ENCODE data around the gene CHID1.
A peak's percentile ranks its signal among the peaks of the same experiment; 100 is the strongest.

CHID1 gene

DNA sequence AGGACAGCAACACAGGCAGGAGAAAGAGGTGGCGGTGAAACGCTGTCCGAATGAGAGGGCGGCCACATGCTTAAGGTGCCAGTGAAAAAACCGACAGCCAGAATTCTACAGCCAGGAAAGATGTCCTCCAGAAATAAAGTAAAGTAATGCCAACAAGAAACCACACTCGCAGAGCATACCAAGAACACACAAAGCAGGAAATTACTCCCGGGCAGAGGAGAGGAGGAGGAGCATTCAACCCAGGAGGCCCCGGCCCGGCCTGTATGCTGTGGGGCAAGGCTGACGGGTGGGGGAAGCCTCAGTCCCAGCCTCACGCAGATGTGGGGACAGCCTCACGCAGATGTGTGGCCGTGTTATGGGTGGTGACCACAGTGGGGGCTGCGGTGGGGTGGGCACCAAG is 28.0 kb downstream of the CHID1 start:
- DNase-seq = peak; percentile 36

DNA sequence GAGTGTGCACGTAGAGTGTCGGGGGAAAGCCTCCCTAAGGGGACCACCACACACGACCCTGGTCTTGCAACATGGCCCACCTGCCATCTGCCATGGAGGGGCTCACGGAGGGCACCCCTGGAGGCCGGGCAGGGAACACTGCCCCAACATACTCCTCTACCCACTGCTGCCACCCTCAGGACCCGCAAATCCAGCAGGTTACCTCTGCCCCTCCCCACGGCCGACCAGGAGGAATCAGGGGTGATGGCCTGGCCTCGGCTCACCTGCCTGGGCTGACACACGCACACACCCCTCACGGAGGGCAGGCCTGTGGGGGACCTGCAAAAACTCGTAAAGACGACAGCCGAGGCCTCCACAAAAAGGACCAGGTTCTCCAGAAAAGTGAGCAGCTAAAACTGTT is 30.2 kb downstream of the CHID1 start:
- no peak for DNase-seq

DNA sequence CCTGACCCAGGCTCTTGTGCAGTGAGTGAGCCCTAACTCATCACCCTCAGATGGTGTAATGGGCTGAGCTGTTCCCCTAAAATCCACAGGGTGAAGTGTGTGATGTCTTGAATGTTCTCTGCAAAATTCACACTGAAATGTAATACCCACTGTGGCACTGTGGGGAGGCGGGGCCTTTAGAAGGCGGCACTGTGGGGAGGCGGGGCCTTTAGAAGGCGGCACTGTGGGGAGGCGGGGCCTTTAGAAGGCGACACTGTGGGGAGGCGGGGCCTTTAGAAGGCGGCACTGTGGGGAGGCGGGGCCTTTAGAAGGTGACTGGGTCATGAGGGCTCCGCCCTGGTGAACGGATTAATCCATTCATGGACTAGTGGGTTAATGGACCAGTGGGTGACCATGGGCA is 33.0 kb downstream of the CHID1 start:
- no peak for DNase-seq

DNA sequence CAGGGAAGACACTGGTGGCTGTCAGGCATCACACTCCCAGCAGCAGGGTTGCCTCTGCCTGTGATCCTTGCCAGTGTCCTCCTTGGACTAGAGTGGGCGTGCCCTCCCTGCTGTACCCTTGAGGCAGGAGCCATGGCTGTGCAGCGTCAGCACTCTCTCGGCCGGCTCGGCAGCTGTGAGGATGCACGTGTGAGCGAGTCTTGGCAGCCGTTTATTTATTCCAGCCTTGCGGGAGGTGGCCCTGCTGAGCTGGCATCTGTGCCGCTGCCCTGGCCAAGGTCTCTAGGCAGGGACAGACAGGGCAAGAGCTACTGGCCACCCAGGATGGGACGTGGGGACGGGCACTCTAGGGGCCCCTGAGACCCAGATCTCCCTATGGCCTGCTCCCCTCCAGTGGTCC is 34.1 kb downstream of the CHID1 start:
- DNase-seq = no peak

DNA sequence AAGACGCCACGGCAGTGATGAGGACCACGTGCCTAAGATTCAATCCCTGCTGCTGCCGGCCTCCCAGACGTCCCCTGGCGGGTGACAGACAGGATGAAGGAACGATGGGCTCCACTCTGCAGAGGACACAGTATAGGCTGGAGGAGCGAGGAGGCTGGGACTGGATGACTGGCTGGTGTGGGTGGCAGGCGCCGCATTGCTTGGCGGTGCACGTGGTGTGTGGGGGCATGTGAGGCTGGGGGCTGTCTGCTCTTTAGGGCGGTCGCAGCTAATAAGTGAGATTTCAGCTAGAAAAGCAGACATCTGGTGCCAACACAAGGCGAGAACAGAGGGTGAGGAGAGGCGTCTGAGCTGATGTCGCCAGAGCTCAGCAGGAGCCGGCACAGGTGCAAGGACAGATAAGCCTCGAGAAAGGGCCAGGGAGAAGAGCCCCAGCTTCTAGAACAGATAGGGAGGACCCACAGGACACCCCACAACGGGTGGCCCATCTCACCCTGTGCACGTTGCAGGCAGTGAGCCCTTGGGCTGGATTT is 34.8 kb downstream of the CHID1 start:
- no peak for DNase-seq

DNA sequence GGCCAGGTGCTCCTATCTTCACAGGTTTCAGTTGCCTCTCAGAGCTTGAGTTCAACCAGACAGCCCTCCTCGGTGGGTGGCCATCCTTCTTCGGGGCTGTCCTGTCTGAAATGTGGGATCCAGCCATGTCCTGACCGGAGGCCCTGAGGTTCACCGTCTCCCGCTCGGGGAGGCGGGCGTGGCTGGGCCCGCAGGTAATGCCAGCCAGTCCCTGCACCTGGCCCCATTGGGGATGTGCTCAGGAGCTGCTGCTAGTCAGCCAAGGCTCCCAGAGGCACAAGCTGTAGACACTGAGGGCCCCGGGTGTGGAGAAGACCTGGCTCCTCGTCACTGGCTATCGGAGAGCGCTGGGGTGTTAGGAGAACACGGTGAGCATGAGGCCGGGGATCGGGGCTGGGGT is 35.4 kb downstream of the CHID1 start:
- no peak for DNase-seq

DNA sequence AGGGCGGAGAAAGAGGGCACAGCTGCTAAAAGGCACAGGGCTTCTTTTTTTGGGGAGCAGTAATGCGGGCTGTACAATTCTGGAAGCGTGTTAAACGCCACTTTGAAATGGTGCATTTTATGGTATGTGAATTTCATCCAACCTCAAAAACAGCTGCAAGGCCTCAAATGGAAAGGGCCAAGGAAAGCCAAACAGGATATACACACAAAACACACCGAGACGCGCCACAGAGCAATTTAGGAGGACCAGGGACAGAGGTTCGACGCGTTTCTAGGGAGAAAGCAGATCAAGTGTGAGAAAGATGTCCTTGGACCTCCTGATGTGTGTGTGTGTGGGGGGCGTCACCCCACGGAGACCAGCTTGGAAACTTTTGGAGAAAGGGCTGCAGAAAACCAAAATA is 36.9 kb downstream of the CHID1 start:
- DNase-seq = no peak

DNA sequence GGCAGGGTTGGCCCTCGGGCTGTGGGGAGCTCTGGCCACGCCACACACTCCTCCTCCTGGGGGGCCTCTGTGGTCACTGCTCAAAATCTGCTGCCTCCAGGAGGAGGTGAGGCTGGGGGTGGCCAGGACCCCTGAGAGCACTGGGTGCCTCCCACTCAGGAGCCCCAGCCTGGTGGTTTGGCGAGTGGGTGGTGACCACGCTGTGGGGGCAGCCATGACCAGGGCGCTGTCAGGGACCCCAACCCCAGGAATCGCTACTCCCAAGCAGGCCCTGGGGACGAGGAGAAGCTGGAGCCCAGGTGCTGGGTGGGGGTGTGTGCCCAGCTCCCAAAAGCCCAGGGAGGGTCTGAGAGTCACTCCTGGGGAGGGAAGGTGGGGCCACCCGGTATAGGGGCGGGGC is 37.8 kb downstream of the CHID1 start:
- DNase-seq = no peak

DNA sequence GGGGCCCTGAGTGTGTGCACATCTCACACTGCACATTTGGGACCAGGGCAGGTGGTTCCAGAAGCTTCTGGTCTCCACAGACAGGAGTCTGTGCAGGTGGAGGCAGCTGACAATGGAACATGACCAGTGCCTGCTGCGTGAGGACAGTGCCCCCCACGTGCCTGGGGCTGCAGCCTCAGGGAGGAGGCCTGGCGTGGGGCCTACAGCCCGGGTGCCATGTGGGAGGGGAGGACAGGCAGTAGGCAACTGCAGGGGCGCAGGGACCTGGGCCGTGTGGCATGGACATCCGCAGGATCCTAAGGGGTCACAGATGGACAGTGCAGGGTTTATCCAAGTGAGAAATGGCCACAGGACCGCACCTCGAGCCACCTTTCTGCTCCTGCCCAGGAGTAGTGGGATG is 39.1 kb downstream of the CHID1 start:
- no peak for DNase-seq

DNA sequence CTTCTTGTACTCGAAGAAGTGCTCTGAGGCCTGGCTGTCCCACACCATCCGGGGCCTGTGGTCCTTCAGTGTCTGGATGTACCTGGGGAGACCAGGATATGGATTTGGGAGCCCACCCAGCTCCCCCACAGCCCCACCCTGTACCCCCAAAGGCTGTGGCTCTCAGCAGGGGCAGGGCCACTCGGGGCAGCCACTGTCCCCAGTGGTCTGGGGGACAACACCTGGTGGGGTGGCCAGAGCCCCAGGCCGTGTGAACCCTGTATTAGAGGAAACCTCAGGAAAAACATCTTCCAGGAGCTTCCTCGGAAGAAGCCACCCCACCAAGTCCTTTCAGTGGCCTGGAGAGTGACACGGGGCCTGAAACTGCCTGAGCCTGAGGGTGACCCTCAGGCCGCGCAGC is 40.2 kb downstream of the CHID1 start:
- no peak for DNase-seq

DNA sequence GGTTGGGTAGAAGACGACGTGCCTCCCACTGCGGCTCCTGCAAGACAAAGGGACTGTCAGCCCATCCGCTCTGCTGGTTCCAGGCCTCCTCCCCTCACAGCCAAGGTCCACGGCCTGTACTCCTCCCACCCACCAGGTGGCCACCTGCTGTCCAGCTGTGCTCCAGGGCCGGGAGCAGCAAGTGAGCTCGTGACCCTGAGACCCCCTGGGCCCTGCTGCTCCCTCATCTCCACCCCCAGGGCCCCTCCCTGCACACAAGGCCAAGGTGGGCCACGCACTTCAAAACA is 40.5 kb downstream of the CHID1 start:
- DNase-seq = no peak

DNA sequence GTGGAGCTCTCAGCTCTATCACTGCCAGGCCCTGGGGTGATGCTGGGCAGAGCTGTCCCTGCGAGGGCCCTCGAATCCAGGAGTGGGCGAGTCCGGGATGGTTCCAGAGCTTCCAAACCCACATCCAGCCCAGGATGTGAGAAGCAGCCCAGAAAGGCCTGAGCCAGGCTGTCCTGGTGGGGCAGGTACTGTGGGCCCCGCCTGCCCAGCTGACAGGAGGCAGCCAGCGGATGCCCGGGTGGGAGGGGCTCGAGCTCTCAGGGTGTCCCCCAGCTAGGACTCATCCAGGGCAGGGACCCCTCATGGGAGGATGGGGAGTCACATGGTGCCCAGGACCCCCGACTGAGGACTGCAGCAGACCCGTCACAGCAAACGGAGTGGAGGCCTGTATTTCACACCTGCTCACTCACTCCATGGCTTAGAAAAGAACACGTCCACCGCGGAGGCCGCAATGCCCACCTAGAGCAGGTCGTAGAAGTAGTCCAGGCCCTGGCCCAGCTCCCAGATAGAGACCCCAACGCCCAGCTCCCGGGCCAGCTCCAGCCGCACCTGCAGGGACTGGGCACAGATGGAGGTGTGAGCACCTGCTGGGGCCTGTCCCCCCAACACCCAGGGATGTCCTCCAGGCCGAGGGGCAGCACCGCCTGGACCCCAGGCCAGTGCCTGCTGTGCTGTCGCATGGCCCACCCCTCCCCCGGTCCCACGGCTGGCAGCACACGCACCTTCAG is 41.0 kb downstream of the CHID1 start:
- no peak for DNase-seq

DNA sequence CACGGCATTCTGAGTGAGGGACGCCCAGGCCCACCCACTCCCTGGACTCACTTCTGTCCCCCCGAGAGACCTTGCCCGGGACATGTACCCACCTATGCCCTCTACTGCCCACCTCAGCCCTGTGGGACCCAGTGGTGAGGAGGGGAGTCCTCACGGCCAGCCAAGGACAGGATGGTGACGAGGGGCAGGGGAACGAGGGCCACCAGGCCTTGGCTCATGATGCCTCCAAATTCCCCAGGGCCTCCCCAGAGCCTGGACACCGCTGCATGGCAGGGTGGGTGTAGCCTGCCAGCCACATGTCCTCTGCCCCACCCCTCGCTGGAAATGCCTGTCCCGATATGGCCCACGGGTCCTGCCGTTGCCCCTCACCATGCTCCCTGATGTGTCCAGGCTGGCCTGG is 41.8 kb downstream of the CHID1 start:
- no peak for DNase-seq

DNA sequence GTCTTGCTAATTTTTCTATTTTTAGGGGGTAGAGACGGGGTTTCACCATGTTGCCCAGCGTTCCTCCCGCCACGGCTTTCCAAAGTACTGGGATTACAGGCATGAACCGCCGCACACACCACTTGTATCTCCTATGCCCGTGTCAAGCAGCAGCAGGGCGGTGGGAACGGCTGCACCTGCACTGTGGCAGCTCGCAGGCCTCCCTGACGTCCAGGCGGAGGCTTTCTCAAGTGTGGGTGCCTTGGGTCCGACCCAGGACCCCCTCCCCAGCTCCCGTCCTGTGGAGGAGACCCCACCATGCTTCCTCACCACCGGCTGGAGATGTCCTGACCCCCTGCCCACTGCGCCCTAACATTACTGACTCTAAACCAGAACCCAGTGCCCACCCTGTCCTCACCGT is 42.2 kb downstream of the CHID1 start:
- no peak for DNase-seq

DNA sequence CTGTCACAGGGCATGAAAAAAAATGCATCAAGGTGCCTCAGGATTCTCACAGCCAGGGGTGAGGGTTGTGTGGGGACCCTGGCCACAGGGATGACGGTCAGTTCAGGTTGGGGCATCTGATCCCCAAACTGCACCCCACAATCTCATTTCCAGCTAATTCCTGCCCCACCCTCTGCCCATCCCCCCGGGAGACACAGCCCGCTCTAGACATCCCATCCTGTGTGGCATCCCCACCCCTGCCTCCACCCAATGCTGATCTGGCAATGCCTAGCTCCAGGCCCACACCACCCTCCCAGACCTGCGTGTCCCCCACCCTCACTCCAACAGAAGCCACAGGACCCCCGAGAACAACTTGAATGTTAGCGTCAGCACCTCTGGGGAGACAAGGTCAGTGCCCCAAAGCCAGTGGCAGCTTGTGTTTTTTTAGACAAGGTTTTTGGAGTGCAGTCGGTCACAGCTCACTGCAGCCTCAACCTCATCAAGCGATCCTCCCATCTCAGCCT is 42.7 kb downstream of the CHID1 start:
- no peak for DNase-seq

DNA sequence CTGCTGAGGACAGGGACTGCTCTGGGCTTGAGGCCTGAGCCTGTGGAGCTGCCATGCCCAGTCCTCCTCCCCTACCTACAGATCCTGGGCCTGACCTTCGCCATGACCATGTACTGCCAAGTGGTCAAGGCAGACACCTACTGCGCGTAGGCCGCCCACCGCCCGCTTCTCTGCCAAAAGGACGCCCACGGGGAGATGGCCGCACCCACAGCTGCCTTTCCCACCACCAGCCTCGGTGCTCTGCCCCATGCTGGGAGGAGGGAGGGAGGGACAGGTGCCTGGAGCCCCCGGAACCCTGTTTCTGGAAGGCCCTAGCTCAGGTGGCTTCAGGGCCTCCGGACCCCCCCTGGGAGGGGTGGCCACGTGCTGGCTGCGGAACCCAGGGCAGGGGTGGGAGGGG is 44.1 kb downstream of the CHID1 start:
- DNase-seq = no peak

DNA sequence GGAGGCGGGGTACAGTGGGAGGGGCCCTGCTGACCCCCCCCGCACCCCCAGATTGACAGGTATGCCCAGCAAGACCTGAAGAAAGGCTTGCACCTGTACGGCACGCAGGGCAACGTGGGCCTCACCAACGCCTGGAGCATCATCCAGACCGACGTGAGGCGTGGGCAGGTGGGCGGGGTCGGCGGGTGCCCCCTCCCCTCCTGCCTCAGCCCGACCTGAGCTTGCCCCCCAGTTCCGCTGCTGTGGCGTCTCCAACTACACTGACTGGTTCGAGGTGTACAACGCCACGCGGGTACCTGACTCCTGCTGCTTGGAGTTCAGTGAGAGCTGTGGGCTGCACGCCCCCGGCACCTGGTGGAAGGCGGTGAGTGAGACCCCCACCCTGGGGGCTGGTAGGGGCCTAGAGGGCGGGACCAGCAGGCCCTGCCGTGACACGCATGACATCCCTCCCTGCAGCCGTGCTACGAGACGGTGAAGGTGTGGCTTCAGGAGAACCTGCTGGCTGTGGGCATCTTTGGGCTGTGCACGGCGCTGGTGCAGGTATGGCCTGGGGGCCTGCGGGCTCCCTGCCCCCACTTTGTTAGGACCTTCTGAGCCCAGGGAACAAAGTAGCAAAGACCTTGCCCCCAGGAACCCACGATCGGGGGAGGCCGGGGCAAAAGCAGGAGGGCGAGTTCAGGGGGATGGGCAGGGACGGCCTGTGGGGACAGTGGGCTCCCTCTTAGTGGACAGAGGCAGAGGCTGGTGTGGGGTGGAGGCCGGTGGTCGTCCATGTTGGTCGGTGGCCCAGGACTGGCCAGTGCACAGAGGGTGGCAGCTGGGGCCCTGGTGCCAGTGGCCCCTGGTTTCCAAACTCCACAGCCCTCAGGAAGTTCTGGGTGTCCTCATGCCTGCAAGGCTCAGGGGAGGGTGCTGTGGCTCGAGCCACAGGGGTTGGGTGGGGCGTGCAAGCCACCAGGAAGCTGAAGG is 44.9 kb downstream of the CHID1 start:
- no peak for DNase-seq

DNA sequence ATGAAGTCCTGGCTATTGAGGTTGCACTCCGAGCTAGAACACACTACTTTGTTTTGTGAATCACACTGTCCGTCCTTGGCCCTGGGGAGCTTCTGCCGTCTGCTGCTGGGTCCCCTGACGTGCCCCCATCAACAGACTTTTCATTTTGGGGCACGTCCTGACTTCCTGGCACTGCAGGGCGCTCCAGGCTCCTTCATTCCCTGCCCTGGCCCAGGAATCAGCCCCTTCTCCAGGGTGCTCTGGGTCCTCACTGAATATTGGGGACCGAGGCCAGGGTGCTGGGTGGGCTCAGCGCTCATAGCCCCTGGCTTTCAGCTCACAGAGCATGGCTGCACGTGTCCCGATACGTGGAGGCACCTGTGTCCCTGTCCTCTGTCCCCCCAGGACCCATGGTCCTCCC is 45.7 kb downstream of the CHID1 start:
- DNase-seq = no peak

DNA sequence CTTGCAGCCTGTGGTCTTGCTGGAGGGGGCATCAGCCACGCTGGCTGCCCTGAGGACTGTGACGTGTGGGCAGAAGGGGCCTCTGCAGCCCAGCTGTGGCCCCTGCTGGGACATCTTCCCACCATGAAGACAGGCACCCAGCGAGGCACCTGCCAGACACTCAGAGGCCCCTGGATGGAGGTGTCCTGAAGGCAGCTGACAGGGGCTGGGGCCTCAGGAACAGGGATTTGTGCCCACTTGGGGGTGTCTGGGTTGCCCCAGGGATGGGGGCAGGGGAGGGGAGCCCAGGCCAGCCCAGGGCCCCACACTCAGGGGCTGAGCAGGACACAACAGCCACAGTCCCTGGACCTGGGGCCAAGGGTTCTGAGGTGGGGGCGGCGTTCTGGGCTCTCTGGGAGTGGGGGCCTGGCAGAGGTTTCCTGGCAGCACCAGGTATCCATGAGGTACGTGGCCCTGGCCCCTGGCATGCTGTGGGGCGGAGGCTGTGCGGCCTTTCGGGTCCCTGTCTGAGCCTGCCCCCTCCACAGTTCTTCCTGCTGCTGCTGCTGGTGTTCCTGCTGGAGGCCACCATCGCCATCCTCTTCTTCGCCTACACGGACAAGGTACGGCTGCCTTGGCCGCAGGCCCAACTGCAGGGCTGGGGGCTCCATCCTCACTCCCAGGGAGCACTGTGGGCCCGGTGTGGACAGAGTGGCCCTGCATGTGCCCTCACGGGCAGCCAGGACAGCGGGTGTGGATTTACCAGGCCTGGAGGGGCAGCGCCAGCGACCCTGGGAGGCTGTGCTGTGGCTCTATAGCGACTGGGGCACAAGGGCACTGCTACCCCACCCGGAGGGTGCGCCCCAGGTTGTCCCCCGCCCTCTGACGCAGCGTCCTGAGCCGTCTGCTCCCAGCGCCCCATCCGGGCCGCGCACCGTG is 46.4 kb downstream of the CHID1 start:
- no peak for DNase-seq

DNA sequence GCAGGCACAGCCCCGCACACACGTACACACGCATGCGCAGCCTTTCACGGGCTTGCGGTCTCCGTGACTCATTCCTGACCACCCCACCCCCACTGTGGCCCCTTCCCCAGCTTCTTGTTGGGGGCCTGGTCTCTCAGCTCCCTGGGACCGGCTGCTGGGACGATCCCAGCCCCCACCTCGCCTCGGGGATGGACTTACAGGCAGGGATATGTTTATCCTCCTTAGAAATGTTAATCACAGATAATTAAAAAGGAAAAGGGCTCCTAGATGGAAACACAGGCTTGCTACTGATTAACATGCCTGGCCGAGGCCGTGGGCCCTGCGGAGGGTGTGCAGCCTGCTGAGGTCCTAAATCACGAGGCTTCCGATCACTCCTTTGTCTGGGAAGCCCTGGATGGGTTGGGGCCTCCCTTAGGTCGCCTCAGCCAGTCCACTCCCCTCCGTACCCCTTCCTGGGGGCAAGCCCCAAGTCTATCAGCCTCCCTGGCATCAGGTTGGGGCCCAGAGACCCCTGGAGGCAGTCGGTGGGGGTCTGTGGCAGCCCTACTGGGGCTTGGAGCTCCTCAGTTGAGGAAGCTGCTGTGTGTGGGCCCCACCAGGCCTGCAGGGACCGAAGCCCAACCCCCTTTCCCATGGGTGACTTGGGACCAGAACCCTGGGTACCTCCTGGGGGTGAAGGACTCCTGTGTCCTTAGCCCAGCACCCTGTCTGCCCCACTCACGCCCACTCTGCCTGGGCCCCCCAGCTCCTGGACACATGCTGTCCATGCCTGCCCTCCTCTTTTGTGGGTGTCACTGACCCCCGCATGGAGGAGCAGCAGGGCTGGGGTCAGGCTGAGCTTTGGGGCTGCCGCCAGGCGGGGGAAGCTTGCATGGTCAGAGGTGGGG is 47.3 kb downstream of the CHID1 start:
- DNase-seq = peak; percentile 43

DNA sequence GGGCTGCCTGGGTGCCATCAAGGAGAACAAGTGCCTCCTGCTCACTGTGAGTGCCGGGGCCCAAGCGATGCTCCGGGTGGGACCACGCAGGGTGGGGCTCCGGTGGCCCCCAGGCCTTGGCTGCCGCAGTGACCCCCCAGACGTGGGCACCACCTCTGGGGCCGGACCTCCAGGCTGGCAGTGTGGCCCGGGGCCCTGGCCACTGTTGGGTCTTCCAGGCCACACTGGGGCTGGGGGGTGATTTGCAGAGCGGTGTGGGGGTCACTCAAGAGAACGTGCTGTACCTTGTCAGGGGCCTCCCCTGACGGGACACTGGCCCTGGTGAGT is 48.0 kb downstream of the CHID1 start:
- DNase-seq = no peak

DNA sequence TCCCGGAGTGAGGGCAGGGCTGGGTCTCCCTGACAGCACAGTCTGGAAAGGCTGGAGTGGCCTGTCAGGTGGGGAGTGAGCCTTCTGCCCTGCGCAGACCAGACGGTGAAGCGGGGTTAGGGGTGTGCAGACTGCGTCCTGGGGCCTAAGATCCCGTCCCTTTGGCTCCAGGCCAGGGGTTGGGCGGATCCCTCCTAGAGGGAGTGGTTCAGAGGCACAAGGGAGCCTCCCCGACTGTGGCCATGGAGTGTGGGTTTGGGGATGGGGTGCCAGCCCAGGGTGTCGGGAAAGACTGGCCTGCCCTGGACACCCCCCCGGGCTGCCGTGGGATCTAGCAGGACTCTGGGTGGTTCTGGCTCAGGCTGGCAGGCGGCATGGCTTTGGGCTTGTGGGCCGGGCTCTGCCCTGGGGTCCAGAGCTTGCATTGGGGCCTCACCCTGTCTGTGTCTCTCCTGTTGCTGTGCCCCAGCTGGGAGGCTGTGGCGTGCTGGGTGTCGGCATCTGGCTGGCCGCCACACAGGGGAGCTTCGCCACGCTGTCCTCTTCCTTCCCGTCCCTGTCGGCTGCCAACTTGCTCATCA is 48.4 kb downstream of the CHID1 start:
- DNase-seq = no peak

Measured in fibroblast of skin of right biceps (primary cell).